ENCODE measurements around the gene ZNF292. TPM values are rescaled to one million over a fixed set of nuclear protein-coding genes. Genes with fewer than 3 reads are reported as not detected.
"Not testable (repeated sequence)": the region's sequence is repeated elsewhere in the genome, so short reads cannot be mapped to it uniquely, and the experiment has no call there.

Gene ZNF292
- total RNA-seq, 1 donor = 134 TPM

- H3K4me3 ChIP-seq (ENCODE audit: low read length) = peak overlapping the region; percentile 44
- no peaks in the 10 kb centered on the region for H3K27me3 ChIP-seq (ENCODE audit: insufficient read depth, low read length)
These were observed 3.4 kb upstream of the ZNF292 start for GRCh38 chr6:87151781-87152525.

DNA sequence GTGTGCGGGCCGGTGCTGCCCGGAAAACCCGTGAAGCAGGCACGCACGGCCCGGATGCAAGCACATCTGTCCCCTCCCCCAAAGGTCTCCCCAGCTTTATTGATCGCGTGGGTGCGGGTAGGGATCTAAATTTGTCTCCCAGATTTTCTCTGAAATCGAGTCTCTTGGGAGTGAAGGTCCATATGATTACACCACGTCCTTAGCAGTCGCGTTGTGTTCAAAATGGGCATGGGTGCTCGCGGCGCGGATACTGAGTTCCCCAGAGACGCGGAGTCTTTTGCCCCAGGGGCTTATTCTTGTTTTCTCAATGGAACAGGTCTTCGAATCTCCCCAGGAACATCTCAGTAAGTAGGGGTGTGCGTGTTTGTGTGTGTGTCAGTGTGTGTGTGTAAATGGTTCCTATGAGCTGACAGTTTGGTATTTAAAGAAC is 2.8 kb upstream of the ZNF292 start:
- Histone ChIP-seq H3K27me3 (ENCODE audit: insufficient read depth, low read length) (no peaks in the 10 kb centered on the region), H3K4me3 (ENCODE audit: low read length) (peak overlapping the region; percentile 44), H3K4me1 (ENCODE audit: insufficient read depth, low read length) (peaks cover 35% of the 10 kb centered on the region), H3K9me3 (ENCODE audit: low read depth, low read length) (no peaks in the 10 kb centered on the region)

More at GRCh38 chr6:87151781-87152525, 3.4 kb upstream of the ZNF292 start:
- H3K4me1 ChIP-seq (ENCODE audit: insufficient read depth, low read length) = peaks cover 31% of the 10 kb centered on the region
- no peaks in the 10 kb centered on the region for H3K9me3 ChIP-seq (ENCODE audit: low read depth, low read length)

DNA sequence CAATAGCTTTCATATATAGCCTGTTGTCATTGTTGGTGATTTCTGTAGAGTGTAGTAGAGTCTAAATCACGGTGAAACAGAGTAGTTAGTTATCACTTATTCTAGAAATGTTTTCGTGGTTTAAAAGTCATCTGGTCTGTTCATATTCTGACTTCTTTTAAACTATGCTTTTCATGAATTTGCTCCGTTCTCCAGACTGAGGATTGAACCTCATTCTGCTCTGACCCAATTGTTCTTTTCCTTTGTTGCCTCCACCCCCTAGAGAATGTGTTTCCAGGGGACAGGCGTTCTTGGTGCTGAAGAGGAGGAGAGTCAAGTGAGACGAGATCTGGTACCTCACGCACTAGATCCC is 748 bp upstream of the ZNF292 start:
- peaks cover 41% of the 10 kb centered on the region for H3K4me1 ChIP-seq (ENCODE audit: insufficient read depth, low read length)
- H3K4me3 ChIP-seq (ENCODE audit: low read length) = peak overlapping the region; percentile 64
- H3K9me3 ChIP-seq (ENCODE audit: low read depth, low read length) = no peaks in the 10 kb centered on the region
- H3K27me3 ChIP-seq (ENCODE audit: insufficient read depth, low read length) = no peaks in the 10 kb centered on the region

- Histone ChIP-seq H3K4me1 (ENCODE audit: insufficient read depth, low read length) (peaks cover 42% of the 10 kb centered on the region), H3K9me3 (ENCODE audit: low read depth, low read length) (no peaks in the 10 kb centered on the region), H3K4me3 (ENCODE audit: low read length) (peak overlapping the region; percentile 64), H3K27me3 (ENCODE audit: insufficient read depth, low read length) (no peaks in the 10 kb centered on the region)
These were observed 764 bp downstream of the ZNF292 start for GRCh38 chr6:87155842-87156815.

DNA sequence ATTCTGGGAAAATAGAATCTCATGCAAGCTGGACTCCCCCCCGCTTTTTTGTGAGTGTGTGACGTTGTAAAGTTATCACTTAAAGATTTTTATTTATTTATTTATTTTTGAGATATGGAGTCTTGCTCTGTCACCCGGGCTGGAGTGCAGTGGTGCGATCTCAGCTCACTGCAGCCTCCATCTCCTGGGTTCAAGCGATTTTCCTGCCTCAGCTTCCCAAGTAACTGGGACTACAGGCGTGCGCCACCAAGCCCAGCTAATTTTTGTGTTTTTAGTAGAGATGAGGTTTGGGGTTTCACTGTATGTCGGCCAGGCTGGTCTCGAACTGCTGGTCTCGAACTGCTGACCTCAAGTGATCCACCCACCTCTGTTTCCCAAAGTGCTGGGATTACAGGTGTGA is 2.2 kb downstream of the ZNF292 start:
- peaks cover 32% of the 10 kb centered on the region for H3K4me1 ChIP-seq (ENCODE audit: insufficient read depth, low read length)

GRCh38 chr6:87161299-87161698 is 5.9 kb downstream of the ZNF292 start:
- Histone ChIP-seq H3K4me1 (ENCODE audit: insufficient read depth, low read length) (peaks cover 26% of the 10 kb centered on the region), H3K27me3 (ENCODE audit: insufficient read depth, low read length) (no peaks in the 10 kb centered on the region), H3K4me3 (ENCODE audit: low read length) (no peak overlapping the region), H3K9me3 (ENCODE audit: low read depth, low read length) (no peaks in the 10 kb centered on the region)

More for the DNA sequence above, 2.2 kb downstream of the ZNF292 start:
- H3K9me3 ChIP-seq (ENCODE audit: low read depth, low read length); H3K4me3 ChIP-seq (ENCODE audit: low read length); H3K27me3 ChIP-seq (ENCODE audit: insufficient read depth, low read length): not testable (repeated sequence)

DNA sequence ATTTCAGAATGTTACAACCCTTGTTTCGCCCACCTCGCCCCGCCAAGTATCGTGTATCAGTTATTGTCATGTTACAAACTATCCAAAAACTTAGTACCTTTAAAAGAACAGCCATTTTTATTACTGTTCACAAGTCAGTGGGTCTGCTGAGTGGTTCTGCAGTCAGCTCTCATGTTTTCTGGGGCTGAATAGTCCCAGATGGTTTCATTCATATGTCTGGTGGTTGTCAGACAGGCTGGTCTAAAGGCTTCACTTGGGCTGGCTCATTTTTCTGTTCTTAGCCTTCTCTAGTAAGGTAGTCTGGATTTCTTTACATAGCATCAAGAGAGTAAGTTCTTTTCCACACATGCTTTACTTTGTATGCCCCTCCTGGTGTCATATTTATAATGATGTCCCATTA is 8.6 kb downstream of the ZNF292 start:
- peaks cover 16% of the 10 kb centered on the region for H3K4me1 ChIP-seq (ENCODE audit: insufficient read depth, low read length)
- no peaks in the 10 kb centered on the region for H3K27me3 ChIP-seq (ENCODE audit: insufficient read depth, low read length)
- H3K9me3 ChIP-seq (ENCODE audit: low read depth, low read length) = no peaks in the 10 kb centered on the region
- no peak overlapping the region for H3K4me3 ChIP-seq (ENCODE audit: low read length)

- peaks cover 14% of the 10 kb centered on the region for H3K4me1 ChIP-seq (ENCODE audit: insufficient read depth, low read length)
- H3K4me3 ChIP-seq (ENCODE audit: low read length) = no peak overlapping the region
- H3K9me3 ChIP-seq (ENCODE audit: low read depth, low read length) = no peaks in the 10 kb centered on the region
- H3K27me3 ChIP-seq (ENCODE audit: insufficient read depth, low read length) = no peaks in the 10 kb centered on the region
These were observed 9.1 kb downstream of the ZNF292 start for GRCh38 chr6:87164506-87164905.

DNA sequence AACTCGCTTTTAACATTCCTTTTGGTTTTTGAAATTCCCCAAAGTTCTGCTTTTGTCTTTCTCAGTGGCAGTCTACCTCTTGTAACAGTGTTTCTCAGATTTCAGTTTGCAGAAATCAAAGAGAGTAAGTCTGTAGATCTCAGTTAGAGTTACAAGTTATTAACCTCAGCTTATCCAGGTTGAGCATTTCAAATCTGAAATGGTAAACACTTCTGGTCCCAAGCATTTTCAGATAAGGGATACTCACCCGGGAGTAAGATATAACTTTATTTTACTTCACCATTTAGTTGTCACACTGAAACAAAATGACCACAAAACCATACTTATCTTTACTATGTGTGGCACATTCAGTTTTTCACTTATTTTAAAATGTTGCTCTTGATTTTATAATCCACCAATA is 9.8 kb downstream of the ZNF292 start:
- peaks cover 15% of the 10 kb centered on the region for H3K4me1 ChIP-seq (ENCODE audit: insufficient read depth, low read length)
- no peaks in the 10 kb centered on the region for H3K9me3 ChIP-seq (ENCODE audit: low read depth, low read length)
- H3K27me3 ChIP-seq (ENCODE audit: insufficient read depth, low read length) = no peaks in the 10 kb centered on the region
- H3K4me3 ChIP-seq (ENCODE audit: low read length) = no peak overlapping the region

GRCh38 chr6:87171938-87172633 is 16.7 kb downstream of the ZNF292 start:
- Histone ChIP-seq H3K4me1 (ENCODE audit: insufficient read depth, low read length) (peaks cover 15% of the 10 kb centered on the region), H3K9me3 (ENCODE audit: low read depth, low read length) (no peaks in the 10 kb centered on the region), H3K27me3 (ENCODE audit: insufficient read depth, low read length) (no peaks in the 10 kb centered on the region), H3K4me3 (ENCODE audit: low read length) (no peak overlapping the region)

DNA sequence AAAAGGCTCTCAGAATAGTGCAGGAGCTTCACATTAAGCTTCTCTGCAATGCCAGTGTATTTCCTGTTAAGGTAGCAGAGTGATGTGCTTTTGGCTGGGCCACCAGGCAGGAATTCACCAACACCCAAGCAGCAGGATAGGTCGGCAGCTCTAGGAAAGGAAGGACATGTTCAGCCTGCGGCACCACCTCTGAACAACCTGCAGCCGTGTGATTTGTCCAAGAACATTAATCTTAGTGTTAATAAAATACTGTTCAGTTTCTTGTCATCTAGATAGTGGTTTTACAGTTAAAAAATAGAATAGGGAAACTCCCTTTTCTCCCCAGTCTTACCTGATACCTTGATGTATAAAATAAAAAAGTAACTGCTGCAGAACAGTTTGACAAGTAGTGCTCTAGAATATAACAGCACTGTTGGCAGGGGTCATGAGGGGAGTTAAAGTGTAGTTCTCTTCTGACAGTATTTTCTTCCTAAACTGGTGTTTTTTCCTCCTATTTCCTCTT is 18.8 kb downstream of the ZNF292 start:
- Histone ChIP-seq H3K27me3 (ENCODE audit: insufficient read depth, low read length) (no peaks in the 10 kb centered on the region), H3K4me3 (ENCODE audit: low read length) (no peak overlapping the region), H3K4me1 (ENCODE audit: insufficient read depth, low read length) (peaks cover 12% of the 10 kb centered on the region), H3K9me3 (ENCODE audit: low read depth, low read length) (no peaks in the 10 kb centered on the region)

- H3K4me3 ChIP-seq (ENCODE audit: low read length) = no peak overlapping the region
- peaks cover 22% of the 10 kb centered on the region for H3K4me1 ChIP-seq (ENCODE audit: insufficient read depth, low read length)
- H3K27me3 ChIP-seq (ENCODE audit: insufficient read depth, low read length) = no peaks in the 10 kb centered on the region
- no peaks in the 10 kb centered on the region for H3K9me3 ChIP-seq (ENCODE audit: low read depth, low read length)
These were observed 21.1 kb downstream of the ZNF292 start for GRCh38 chr6:87176493-87176892.

- Histone ChIP-seq H3K9me3 (ENCODE audit: low read depth, low read length) (no peaks in the 10 kb centered on the region), H3K4me1 (ENCODE audit: insufficient read depth, low read length) (peaks cover 17% of the 10 kb centered on the region), H3K4me3 (ENCODE audit: low read length) (no peak overlapping the region), H3K27me3 (ENCODE audit: insufficient read depth, low read length) (no peaks in the 10 kb centered on the region)
These were observed 24.9 kb downstream of the ZNF292 start for GRCh38 chr6:87180105-87180728.

DNA sequence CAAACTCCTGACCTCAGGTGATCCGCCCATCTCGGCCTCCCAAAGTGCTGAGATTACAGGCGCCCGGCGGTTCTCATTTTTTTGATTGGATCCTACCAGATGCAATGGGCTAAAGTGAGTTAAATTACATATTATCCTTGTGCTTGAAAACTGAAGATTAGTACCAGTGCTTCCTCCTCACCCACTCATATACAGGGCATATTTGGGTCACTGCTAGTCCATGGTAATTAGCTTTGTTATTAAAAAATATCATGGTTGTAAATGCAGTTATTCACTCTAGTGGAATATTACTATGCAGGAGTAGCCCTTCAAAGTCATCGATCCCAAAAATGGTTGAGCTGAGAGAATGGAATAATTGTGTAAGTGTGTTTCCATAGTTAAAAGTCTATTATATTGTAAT is 26.5 kb downstream of the ZNF292 start:
- H3K4me1 ChIP-seq (ENCODE audit: insufficient read depth, low read length) = peaks cover 17% of the 10 kb centered on the region
- no peak overlapping the region for H3K4me3 ChIP-seq (ENCODE audit: low read length)
- H3K9me3 ChIP-seq (ENCODE audit: low read depth, low read length) = no peaks in the 10 kb centered on the region
- H3K27me3 ChIP-seq (ENCODE audit: insufficient read depth, low read length) = no peaks in the 10 kb centered on the region

Measured in mononuclear cell (primary cell).